Measurements from ENCODE around the gene DDX46. TPM values are rescaled to one million over a fixed set of nuclear protein-coding genes. Genes with fewer than 3 reads are reported as not detected.

The DDX46 gene
- total RNA-seq, 2 experiments from 2014 or later, result 35.5 to 35.8 TPM

- Mint-ChIP-seq H3K9me3 (no peaks in the 10 kb centered on the region), H3K36me3 (ENCODE audit: low read depth) (peaks cover 23% of the 10 kb centered on the region), H3K27ac (peak within 1 kb of the TSS; percentile 93), H3K4me3 (peak within 1 kb of the TSS; percentile 96), H3K4me1 (ENCODE audit: low read depth) (peaks cover 43% of the 10 kb centered on the region), H3K27me3 (no peaks in the 10 kb centered on the region)
- Histone ChIP-seq H3K27me3 (ENCODE audit: control insufficient read depth in 1 of 2, insufficient read depth in 2 of 2, low read length in 2 of 2) (no peaks in the 10 kb centered on the region), H3K4me1 (ENCODE audit: insufficient read depth, low read length) (peaks cover 39% of the 10 kb centered on the region), H3K36me3 (ENCODE audit: insufficient read depth, low read length) (peaks cover 6% of the 10 kb centered on the region), H3K27ac (ENCODE audit: low read depth in 1 of 2, low read length in 2 of 2) (peak within 1 kb of the TSS; percentile 87 to 88), H3K9me3 (ENCODE audit: control insufficient read depth in 1 of 2, insufficient read depth in 1 of 2, low read length in 2 of 2) (no peaks in the 10 kb centered on the region), H3K4me3 (ENCODE audit: low read length) (peak within 1 kb of the TSS; percentile 68)
- ChIA-PET POLR2A (interaction anchor here (0.7 to 4.2 kb wide), 15 partner anchors 10 to 697 kb away, joined by 3 to 66 read pairs (median 5); partner anchors contain the start of genes C5orf24, CAMLG, DDX46 and PCBD2), CTCF (interaction anchor here (1.0 to 2.1 kb wide), 3 partner anchors 29 to 116 kb away, joined by 3 to 20 read pairs (median 3); partner anchors contain the start of genes C5orf24, DDX46 and PCBD2)
- TF ChIP-seq, protein P1, sequence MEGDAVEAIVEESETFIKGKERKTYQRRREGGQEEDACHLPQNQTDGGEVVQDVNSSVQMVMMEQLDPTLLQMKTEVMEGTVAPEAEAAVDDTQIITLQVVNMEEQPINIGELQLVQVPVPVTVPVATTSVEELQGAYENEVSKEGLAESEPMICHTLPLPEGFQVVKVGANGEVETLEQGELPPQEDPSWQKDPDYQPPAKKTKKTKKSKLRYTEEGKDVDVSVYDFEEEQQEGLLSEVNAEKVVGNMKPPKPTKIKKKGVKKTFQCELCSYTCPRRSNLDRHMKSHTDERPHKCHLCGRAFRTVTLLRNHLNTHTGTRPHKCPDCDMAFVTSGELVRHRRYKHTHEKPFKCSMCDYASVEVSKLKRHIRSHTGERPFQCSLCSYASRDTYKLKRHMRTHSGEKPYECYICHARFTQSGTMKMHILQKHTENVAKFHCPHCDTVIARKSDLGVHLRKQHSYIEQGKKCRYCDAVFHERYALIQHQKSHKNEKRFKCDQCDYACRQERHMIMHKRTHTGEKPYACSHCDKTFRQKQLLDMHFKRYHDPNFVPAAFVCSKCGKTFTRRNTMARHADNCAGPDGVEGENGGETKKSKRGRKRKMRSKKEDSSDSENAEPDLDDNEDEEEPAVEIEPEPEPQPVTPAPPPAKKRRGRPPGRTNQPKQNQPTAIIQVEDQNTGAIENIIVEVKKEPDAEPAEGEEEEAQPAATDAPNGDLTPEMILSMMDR (IDR thresholded peaks at IDR 0.05), result no peak
- intact Hi-C loops (cut with DNase I, micrococcal nuclease), result loop anchor here (1.0 to 2.0 kb wide), 3 partner anchors 28 to 31 kb away; partner anchors contain the start of gene PCBD2 (in 1 of the 2)
- DNase-seq (peak; percentile 66 to 92 (median 76)), ATAC-seq (ENCODE audit: poor library complexity) (peak; percentile 92)
Measured at GRCh38 chr5:134873987-134874830, 115.6 kb downstream of the DDX46 start, which contains the start of gene TXNDC15. Gene TXNDC15, plus strand, starts transcription at chr5:134874371. Its CDS starts 57 bp downstream, at chr5:134874428.

GRCh38 chr5:134874831-134875655, 116.5 kb downstream of the DDX46 start:
- TF ChIP-seq, protein P1 (IDR thresholded peaks at IDR 0.05), result no peak
- Histone ChIP-seq H3K9me3 (ENCODE audit: control insufficient read depth in 1 of 2, insufficient read depth in 1 of 2, low read length in 2 of 2) (no peaks in the 10 kb centered on the region), H3K27ac (ENCODE audit: low read depth in 1 of 2, low read length in 2 of 2) (peak overlapping the region; percentile 87 to 88), H3K27me3 (ENCODE audit: control insufficient read depth in 1 of 2, insufficient read depth in 2 of 2, low read length in 2 of 2) (no peaks in the 10 kb centered on the region), H3K4me1 (ENCODE audit: insufficient read depth, low read length) (peaks cover 39% of the 10 kb centered on the region), H3K4me3 (ENCODE audit: low read length) (peak overlapping the region; percentile 68), H3K36me3 (ENCODE audit: insufficient read depth, low read length) (peaks cover 6% of the 10 kb centered on the region)
- Mint-ChIP-seq H3K9me3 (no peaks in the 10 kb centered on the region), H3K27me3 (no peaks in the 10 kb centered on the region), H3K36me3 (ENCODE audit: low read depth) (peaks cover 27% of the 10 kb centered on the region), H3K4me3 (peak overlapping the region; percentile 96), H3K27ac (peak overlapping the region; percentile 93), H3K4me1 (ENCODE audit: low read depth) (peaks cover 48% of the 10 kb centered on the region)
- POLR2A ChIA-PET, result interaction anchor here (1.5 to 4.2 kb wide), 4 partner anchors 29 to 504 kb away, joined by 5 to 66 read pairs (median 33); partner anchors contain the start of genes C5orf24, CAMLG, PCBD2 and UBE2B
- ATAC-seq (ENCODE audit: poor library complexity) (peak; percentile 24), DNase-seq (peak in 12 of 14 experiments; percentile 1 to 58 (median 13))
- CTCF ChIA-PET, result interaction anchor here (1.0 to 3.9 kb wide), 3 partner anchors 30 to 117 kb away, joined by 3 to 20 read pairs (median 16); partner anchors contain the start of genes DDX46 and PCBD2
- intact Hi-C loops (cut with DNase I, micrococcal nuclease), result loop anchor here (1.0 to 2.0 kb wide), 3 partner anchors 29 to 30 kb away; partner anchors contain the start of gene PCBD2 (in 1 of the 2)

- ATAC-seq (ENCODE audit: poor library complexity), result no peak
- H3K4me1 Mint-ChIP-seq (ENCODE audit: low read depth), result peaks cover 56% of the 10 kb centered on the region
- TF ChIP-seq, protein P1 (IDR thresholded peaks at IDR 0.05), result no peak
- Histone ChIP-seq H3K4me1 (ENCODE audit: insufficient read depth, low read length) (peaks cover 39% of the 10 kb centered on the region), H3K9me3 (ENCODE audit: control insufficient read depth in 1 of 2, insufficient read depth in 1 of 2, low read length in 2 of 2) (no peaks in the 10 kb centered on the region), H3K27ac (ENCODE audit: low read depth in 1 of 2, low read length in 2 of 2) (no peak overlapping the region), H3K27me3 (ENCODE audit: control insufficient read depth in 1 of 2, insufficient read depth in 2 of 2, low read length in 2 of 2) (no peaks in the 10 kb centered on the region), H3K36me3 (ENCODE audit: insufficient read depth, low read length) (peaks cover 6% of the 10 kb centered on the region), H3K4me3 (ENCODE audit: low read length) (no peak overlapping the region)
- intact Hi-C loops (cut with DNase I, micrococcal nuclease), result loop anchor here in 1 of 2 experiments (2.0 kb wide), 1 partner anchor 24 kb away; no protein-coding TSS in a partner anchor
- no peaks in the 10 kb centered on the region for H3K27me3 Mint-ChIP-seq
- no peaks in the 10 kb centered on the region for H3K9me3 Mint-ChIP-seq
- DNase-seq, result peak in 2 of 14 experiments; percentile 6 to 13
- peak overlapping the region; percentile 70 for H3K4me3 Mint-ChIP-seq
- POLR2A ChIA-PET, result no interaction called here
- peaks cover 29% of the 10 kb centered on the region for H3K36me3 Mint-ChIP-seq (ENCODE audit: low read depth)
- CTCF ChIA-PET, result interaction anchor here (3.9 kb wide), 1 partner anchor 27 kb away, joined by 16 read pairs; the partner anchor contains the start of gene PCBD2
- H3K27ac Mint-ChIP-seq, result no peak overlapping the region
Measured at GRCh38 chr5:134877159-134877558, 118.6 kb downstream of the DDX46 start.
